Measurements from ENCODE around the gene ADORA2A.
"Not testable (repeated sequence)": the region's sequence is repeated elsewhere in the genome, so short reads cannot be mapped to it uniquely, and the experiment has no call there.

Gene ADORA2A

GRCh38 chr22:24489011-24489410 lies 61.6 kb downstream of the ADORA2A start:
- DNase-seq (ENCODE audit: low read depth): no peak

GRCh38 chr22:24489434-24489833 lies 62.0 kb downstream of the ADORA2A start:
- DNase-seq (ENCODE audit: low read depth): not testable (repeated sequence)
